GM21423 (cell line): ENCODE measurements around the gene PLEKHM3.
A peak's percentile ranks its signal among the peaks of the same experiment; 100 is the strongest.
"Not testable (repeated sequence)": the region's sequence is repeated elsewhere in the genome, so short reads cannot be mapped to it uniquely, and the experiment has no call there.

ENCODE experiments used
- ATAC-seq: cut with Tn5 transposase; IDR thresholded peaks from one replicate; pipeline ENCODE4 v1.9.1; 2021; ENCODE audit warnings: mild to moderate bottlenecking, moderate library complexity; ENCODE audit not compliant: unreplicated experiment

PLEKHM3 gene

DNA sequence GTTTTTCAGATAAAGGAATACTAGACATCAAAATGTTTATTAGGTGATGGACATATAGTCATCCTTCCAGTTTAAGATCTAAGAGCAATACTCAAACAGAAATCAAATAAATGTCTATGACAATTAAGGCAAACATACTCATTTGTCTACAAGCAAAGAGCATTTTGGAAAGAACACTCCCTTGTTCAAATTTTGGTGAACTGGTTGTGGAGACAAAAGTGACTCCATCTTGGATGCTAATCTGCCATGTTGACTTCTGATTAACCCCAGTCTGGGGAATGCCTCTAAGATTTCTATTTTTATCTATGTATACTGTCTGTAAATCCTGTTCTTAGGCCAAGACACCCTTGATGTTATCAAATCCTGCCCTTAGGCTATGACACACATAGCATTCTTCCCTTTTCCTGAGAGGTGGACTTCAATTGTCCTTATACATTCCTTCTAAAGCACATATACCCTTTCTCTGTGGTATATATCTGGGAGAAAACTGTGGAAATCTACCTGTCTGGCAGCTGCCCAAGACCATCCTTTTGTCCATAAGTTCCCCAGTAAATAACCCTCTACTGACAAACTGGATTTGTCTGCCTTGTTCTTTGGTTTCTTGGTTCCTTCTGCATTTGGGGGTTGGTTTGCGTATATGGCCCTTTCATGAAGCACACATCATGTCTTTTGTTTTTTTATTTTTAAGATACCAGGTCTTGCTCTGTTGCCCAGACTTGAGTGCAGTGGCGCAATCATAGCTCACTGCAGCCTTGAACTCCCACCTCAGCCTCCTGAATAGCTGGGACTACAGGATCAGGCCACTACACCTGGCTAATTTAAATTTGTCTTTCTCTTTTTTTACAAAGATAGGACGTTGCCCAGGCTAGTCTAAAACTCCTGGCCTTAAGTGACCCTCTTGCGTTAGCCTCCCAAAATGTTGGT is 12.5 kb upstream of the PLEKHM3 start:
- no peak for ATAC-seq

DNA sequence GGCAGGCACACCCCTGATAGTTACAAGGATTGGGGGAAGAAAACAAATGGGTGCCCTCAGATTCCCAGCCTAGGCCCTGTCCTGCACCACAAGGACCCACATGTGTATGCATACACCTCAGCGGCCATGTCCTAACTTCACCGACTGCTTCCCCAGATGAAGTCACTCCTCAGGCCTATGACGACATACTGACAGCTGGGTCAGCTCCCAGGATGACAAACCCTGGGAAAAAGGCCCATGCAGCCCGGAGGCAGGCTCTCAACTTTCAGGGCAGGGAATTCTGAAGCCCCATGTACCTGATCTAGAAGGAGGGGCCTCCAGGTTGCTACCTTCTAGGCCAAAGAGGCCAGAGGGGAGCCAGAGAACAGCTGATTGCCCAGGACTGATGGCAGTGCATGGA is 11.0 kb upstream of the PLEKHM3 start:
- ATAC-seq = no peak

DNA sequence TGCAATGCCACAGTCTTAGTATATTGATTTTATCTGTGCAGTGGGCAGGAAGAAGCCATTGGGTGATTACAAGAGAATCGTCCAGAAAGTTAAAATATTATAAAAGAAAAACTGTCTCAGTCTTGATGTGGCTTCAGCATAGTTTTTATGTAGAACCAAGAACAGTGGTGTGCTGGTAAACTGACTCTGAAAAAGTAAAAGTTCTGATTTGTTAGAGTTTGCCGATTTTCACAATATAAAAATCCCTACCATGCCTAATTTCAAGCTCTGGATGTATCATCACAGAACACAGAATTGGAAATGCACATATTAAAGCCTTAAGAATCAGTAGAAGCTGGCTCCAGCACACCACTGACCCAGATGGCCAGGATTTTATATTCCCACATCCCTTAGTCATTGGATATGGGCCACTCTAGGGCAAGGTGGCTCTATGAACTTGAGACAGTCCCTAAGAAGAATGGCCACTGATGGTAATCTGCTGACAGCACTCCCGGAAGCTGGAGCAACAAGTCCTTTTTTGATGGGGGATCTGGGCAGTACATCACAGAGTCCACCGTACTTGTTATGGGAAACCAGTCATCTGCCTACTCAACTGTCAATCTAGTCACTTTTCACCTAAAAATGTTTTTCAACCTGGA is 9.3 kb upstream of the PLEKHM3 start:
- ATAC-seq = no peak

GRCh38 chr2:208033701-208034502 is 8.6 kb upstream of the PLEKHM3 start:
- peak; percentile 91 for ATAC-seq

DNA sequence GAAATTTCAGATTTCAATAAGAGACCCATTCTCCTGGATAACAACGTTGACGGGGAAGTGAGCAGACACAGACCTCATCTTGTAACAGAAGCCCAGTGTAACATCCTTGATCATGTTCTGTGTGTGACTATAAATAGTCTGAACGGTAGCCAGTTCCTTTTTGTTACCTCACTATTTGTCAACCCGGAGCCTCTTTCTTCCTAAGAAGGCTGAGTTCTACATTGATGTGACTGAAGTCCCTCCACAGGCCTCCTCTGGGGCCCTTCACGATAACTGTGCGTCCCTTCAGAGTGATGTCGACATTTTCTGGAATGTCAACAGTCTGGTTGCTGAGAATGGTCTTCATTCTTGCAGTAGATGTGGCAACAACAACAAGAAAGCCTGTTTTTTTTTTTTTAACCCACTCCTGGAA is 6.3 kb upstream of the PLEKHM3 start:
- ATAC-seq = no peak

DNA sequence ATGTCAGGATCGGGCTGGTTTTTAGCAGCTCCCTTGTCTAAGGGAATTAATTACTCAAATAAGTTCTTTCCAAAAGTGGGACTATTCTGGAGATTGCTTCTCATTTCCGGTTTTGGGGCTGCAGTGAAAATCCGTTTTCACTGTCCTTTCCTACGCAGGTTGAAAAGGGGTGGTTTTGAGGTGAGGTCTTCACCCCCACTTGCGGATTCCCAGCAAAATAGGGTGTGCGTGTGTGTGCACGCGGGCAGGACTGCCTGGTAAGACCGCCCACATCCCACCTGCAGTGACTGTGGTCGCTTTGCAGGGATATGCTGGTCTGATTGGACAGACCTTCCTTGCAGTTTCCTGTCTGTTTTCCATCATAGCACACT is 472 bp upstream of the PLEKHM3 start:
- peak; percentile 19 for ATAC-seq

- no peak for ATAC-seq
Measured at GRCh38 chr2:208024091-208024490, 1.2 kb downstream of the PLEKHM3 start.

- no peak for ATAC-seq
Measured at GRCh38 chr2:208020253-208020652, 5.1 kb downstream of the PLEKHM3 start.

DNA sequence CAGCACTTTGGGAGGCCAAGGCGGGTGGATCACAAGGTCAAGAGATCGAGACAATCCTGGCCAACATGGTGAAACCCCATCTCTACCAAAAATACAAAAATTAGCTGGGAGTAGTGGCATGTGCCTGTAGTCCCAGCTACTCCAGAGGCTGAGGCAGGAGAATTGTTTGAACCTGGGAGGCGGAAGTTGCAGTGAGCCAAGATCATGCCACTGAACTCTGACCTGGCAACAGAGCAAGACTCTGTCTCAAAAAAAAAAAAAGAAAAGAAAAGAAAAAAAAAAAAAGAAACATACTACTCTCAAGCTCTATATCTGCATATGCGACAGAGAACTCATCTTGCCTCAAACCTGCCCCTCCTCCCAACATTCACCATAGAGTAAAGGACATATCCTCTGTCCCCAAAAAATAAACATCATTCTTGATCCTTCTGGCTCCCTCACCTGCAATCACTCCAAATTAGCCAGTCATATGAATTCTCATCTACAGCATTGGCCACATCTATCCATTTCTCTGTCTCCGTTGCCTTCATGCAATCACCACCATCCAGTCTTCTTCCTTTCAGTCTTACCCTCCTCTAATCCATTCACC is 7.1 kb downstream of the PLEKHM3 start:
- not testable (repeated sequence) for ATAC-seq

DNA sequence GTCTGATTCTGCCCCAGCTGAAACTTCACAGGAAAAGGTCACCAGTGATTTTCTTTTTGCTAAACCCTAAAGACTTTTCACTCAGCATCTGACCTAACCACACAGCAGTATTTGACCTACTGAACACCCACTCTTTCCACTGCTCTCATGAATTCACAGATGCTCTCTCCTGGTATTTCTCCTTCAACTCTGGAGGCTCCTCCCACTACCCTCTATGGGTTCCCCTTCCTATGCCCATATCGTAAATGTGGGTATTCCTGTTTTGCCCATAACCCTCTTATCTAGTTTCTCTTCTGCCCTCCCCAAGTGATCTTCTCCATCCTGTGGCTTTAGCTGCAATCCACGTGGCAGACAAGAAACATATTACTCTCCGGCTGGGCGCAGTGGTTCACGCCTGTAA is 7.6 kb downstream of the PLEKHM3 start:
- ATAC-seq = no peak

GRCh38 chr2:208015475-208015874 is 9.9 kb downstream of the PLEKHM3 start:
- ATAC-seq = no peak

GRCh38 chr2:208013285-208014178 is 11.8 kb downstream of the PLEKHM3 start:
- ATAC-seq = no peak

GRCh38 chr2:208012449-208012848 is 12.9 kb downstream of the PLEKHM3 start:
- ATAC-seq = no peak

DNA sequence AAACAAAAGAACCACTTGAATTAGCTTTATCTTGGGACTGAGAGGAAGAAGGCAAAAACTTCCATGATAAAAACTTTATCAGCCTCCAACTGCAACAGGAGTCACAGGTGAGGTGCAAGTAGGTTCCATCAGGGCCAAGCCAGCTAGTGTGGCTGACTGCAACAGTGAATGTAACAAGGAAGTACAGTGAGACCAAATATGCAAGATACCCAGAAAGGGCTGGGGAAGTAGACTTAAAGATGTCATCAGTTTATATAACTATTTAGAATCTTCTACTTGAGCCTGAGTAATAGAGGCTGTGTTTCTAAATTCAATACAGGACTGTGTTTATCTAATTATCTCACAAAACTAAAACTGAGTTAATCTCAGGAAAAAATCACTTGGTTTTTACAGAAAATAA is 14.8 kb downstream of the PLEKHM3 start:
- no peak for ATAC-seq

- ATAC-seq = no peak
Measured at GRCh38 chr2:208006833-208007232, 18.5 kb downstream of the PLEKHM3 start.

- ATAC-seq = no peak
Measured at GRCh38 chr2:208006337-208006736, 19.0 kb downstream of the PLEKHM3 start.

- no peak for ATAC-seq
Measured at GRCh38 chr2:208001924-208002323, 23.4 kb downstream of the PLEKHM3 start.

DNA sequence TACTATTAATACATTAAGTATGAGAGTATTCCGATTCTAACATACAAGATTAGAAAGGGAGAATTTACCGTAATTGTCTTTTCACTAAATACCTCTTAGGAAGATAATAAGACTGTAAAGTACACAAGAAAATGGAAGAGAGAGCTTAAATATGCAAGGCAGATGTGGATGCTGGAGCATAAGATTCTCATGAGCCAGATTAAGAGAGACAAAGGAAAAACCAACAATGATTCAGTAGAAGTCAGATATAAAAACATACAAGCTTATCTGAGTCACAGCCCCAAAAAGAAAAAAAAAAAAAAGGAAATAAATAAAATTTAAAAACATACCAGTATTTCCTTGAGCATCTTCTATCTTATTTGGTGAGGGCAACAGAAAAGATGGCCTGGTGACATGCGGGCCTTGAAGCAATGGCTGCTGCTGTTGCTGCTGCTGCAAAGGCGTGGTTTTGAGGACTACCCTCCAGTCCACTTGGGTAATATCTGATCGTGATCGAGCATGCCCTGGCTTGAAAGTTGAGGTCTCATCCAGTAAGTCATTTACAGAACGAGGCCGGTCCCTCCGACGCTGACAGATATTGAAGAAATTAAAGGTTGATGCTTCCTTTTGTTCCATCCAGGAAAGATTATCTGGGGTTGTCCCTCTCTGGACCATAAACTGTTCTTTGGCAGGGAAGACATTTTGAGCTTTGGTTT is 24.5 kb downstream of the PLEKHM3 start:
- no peak for ATAC-seq

DNA sequence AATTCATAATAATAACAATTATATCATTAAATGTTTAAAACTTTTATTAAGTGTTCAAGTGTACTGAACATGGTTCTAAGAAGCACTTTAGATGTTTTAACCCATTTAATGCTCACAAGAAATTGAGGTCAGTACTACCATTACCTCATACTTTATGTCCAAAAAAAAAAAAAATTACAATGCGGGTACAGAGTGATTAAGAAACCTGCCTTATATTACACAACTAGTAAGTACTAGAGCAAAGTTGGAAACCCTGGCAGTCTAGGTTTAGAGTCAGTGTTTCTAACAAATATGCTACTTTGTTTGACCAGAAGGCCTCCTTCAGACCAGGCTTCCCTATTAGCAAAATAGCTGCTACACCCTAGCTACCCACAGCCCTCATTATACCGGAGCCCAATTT is 28.5 kb downstream of the PLEKHM3 start:
- ATAC-seq = no peak

GRCh38 chr2:207995887-207996286 is 29.4 kb downstream of the PLEKHM3 start:
- no peak for ATAC-seq
